ENCODE measurements around the gene COPG1. TPM values are rescaled to one million over a fixed set of nuclear protein-coding genes. Genes with fewer than 3 reads are reported as not detected.

The COPG1 gene
- total and polyA plus RNA-seq, 11 donors = 78.6 to 121 (median 93.9) TPM

DNA sequence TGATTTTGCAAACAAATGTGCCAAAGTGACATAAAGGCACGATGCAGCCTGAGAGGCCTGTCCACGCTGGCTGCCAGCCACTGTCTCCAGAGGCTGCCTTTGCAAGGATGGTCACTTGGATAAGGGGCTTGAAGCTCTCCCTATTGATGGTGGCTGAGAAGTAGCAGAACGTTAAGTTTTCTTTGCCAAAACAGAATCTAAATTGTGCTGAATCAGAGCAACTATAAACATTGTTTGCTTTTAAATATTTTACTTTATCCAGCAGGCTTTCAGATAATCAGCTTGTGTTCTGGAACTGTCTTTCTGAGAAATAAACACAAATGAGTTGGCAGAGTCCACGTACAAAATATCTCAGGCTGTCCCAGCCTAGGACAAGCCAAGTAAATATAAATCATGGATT lies 41.9 kb upstream of the COPG1 start:
- H3K9me3 ChIP-seq = no peaks in the 10 kb centered on the region
- peaks cover 0 to 17% (median 10%) of the 10 kb centered on the region in 12 donors for H3K4me1 ChIP-seq
- WGBS, 4 donors = 41 to 68% (median 50%) methylated on average over 4 of the region's 4 CpGs
- TF ChIP-seq, protein P1, sequence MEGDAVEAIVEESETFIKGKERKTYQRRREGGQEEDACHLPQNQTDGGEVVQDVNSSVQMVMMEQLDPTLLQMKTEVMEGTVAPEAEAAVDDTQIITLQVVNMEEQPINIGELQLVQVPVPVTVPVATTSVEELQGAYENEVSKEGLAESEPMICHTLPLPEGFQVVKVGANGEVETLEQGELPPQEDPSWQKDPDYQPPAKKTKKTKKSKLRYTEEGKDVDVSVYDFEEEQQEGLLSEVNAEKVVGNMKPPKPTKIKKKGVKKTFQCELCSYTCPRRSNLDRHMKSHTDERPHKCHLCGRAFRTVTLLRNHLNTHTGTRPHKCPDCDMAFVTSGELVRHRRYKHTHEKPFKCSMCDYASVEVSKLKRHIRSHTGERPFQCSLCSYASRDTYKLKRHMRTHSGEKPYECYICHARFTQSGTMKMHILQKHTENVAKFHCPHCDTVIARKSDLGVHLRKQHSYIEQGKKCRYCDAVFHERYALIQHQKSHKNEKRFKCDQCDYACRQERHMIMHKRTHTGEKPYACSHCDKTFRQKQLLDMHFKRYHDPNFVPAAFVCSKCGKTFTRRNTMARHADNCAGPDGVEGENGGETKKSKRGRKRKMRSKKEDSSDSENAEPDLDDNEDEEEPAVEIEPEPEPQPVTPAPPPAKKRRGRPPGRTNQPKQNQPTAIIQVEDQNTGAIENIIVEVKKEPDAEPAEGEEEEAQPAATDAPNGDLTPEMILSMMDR (IDR thresholded peaks at IDR 0.05) = no peak
- no peak for TF ChIP-seq POLR2A (IDR thresholded peaks at IDR 0.05)
- intact Hi-C loops (cut with DNase I) = no loop called here
- no peaks in the 10 kb centered on the region for H3K27me3 ChIP-seq
- no peak overlapping the region for H3K4me3 ChIP-seq
- DNase-seq = no peak
- peak overlapping the region in 1 of 12 donors; percentile 35 for H3K27ac ChIP-seq
- ATAC-seq = no peak
- no peaks in the 10 kb centered on the region for H3K36me3 ChIP-seq

DNA sequence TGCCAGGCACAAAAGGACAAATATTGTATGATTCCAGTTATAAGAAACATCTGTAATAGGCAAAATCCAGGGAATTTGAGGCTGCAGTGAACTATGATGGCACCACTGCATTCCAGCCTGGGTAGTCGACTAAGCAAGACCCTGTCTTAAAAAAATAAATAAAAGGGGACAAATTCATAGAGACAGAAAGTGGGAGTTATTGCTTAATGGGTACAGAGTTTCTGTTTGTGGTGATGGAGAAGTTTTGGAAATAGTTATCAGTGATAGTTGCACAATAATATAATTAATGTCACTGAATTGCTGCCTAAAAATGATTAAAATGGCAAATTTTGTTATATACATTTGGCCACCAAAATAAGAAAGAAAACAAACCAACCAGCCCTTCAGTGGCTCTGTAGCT lies 38.1 kb upstream of the COPG1 start:
- ATAC-seq (no peak), DNase-seq (no peak)
- no peak overlapping the region for H3K4me3 ChIP-seq
- H3K9me3 ChIP-seq = no peaks in the 10 kb centered on the region
- WGBS, 4 donors = 81 to 93% (median 84%) methylated on average over 1 of the region's 1 CpG
- H3K27ac ChIP-seq = peak overlapping the region in 5 of 12 donors; percentile 10 to 33 (median 25)
- H3K36me3 ChIP-seq = no peaks in the 10 kb centered on the region
- TF ChIP-seq POLR2A (IDR thresholded peaks at IDR 0.05) = no peak
- TF ChIP-seq, protein P1 (IDR thresholded peaks at IDR 0.05) = no peak
- no peaks in the 10 kb centered on the region for H3K27me3 ChIP-seq
- intact Hi-C loops (cut with DNase I) = no loop called here
- peaks cover 0 to 17% (median 10%) of the 10 kb centered on the region in 12 donors for H3K4me1 ChIP-seq

DNA sequence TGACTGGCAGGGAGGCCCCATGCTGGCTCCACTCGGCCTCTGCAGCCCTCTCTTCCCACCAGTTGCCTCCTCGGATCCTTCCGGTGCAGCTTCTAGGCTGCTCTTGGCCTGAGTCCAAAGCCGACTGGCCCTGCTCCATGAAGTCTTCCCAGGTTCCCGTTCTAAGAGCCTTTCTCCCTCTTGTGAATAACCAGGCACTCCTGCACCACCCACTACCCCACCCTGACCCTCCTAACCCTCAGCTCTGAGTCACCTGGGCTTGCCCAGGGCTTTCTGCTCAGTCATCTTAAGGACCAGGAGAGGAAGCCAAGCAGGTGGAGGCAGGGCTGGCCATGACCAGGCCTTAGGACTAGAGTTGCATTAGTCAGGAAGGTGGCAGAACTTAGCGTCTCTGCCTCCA lies 37.6 kb upstream of the COPG1 start:
- intact Hi-C loops (cut with DNase I) = no loop called here
- Histone ChIP-seq H3K27ac (peak overlapping the region in 6 of 12 donors; percentile 1 to 33 (median 24)), H3K4me3 (no peak overlapping the region)

DNA sequence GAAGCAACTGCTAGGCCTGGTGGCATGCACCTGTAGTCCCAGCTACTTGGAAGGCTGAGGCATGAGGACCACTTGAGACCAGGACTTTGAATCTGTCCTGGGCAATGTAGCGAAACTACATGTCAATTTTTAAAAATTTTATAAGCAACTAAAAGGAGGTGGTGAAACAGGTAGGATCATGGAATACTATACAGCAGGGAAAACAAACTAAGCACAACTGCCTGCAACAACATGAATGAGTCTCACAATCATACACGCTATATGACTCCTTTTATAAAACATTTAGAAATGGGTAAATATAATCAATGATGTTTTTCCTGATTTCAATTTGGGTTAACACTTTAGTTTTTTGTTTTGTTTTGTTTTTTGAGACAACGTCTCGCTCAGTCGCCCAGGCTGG lies 36.2 kb upstream of the COPG1 start:
- Histone ChIP-seq H3K4me1 (peaks cover 0 to 13% (median 8%) of the 10 kb centered on the region in 12 donors), H3K36me3 (no peaks in the 10 kb centered on the region), H3K9me3 (no peaks in the 10 kb centered on the region), H3K27ac (no peak overlapping the region), H3K4me3 (no peak overlapping the region), H3K27me3 (no peaks in the 10 kb centered on the region)
- TF ChIP-seq POLR2A (IDR thresholded peaks at IDR 0.05) = no peak
- TF ChIP-seq, protein P1 (IDR thresholded peaks at IDR 0.05) = no peak
- intact Hi-C loops (cut with DNase I) = no loop called here
- DNase-seq (no peak), ATAC-seq (no peak)
- 97 to 99% (median 98%) methylated on average over 5 of the region's 5 CpGs for WGBS, 4 donors

More for the DNA sequence above, 37.6 kb upstream of the COPG1 start:
- DNase-seq = peak; percentile 40 to 72 (median 67)
- H3K4me1 ChIP-seq = peaks cover 0 to 17% (median 10%) of the 10 kb centered on the region in 12 donors
- ATAC-seq = peak in 3 of 4 donors; percentile 75 to 85 (median 84)
- 8 to 17% (median 14%) methylated on average over 6 of the region's 6 CpGs for WGBS, 4 donors
- no peaks in the 10 kb centered on the region for H3K36me3 ChIP-seq
- H3K27me3 ChIP-seq = no peaks in the 10 kb centered on the region
- no peak for TF ChIP-seq POLR2A (IDR thresholded peaks at IDR 0.05)
- TF ChIP-seq, protein P1 (IDR thresholded peaks at IDR 0.05) = no peak
- no peaks in the 10 kb centered on the region for H3K9me3 ChIP-seq
